Hematopoietic multipotent progenitor cell treated with erythropoietin and hydrocortisone succinate and interleukin-3 and kit ligand, for 8 days (in vitro differentiated cells): ENCODE results near the gene BEND4.
"Not testable (repeated sequence)": the region's sequence is repeated elsewhere in the genome, so short reads cannot be mapped to it uniquely, and the experiment has no call there.

ENCODE experiments used
- DNase-seq: peaks from one replicate; pipeline ENCODE4 v3.0.0-alpha.2; 2015

The BEND4 gene

DNA sequence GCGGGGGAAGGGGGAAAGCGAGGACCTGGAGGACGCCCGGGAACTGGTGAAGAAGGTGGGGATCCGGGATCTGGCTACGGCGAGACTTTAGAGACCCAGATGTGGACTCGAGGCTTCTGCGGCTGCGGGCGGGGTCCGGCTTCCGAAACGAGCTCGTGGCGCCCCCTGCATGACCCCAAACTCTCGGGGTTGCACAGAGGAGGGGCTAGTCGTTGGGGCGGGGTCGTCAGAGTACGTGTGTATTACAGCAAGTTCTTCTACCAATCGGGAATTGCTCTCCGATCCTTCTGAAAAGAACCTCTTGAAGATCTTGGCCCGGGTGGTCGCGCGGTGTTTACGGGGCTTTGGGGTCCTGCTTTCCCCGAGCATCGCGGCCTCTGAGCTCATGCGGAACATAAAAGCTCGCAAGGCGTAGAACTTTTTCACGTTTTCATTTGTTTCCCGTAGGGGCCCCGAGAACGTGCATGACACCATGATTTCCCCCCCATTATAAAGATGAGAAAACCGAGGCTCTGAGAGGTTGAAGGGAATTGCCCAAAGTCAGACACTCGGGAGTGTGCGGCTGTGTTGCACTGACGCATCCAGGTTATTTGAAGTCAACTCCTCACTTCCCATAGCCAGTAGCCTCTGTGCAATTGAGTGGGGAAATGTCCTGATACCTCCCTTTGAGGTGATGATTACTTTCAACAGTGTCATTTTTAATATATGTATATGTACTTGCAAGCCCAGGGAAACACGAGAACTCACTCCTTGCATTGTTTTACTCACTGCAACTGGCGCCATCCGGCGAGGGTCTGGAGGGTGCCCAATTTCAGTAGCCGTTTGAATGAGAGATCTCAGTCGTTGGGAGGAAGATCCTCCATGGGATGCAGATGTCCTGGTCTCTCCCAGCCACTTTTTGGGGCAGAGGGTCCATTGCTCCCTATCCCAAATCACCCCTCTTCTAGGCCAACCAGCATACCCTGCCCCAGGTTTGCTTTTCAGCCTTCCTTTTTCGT, at the start of gene BEND4:
BEND4 (minus strand) TSS at position 149 of the 998 bp plus-strand sequence. CDS start 512 bp downstream, outside the sequence.
- DNase-seq, result no peak

DNA sequence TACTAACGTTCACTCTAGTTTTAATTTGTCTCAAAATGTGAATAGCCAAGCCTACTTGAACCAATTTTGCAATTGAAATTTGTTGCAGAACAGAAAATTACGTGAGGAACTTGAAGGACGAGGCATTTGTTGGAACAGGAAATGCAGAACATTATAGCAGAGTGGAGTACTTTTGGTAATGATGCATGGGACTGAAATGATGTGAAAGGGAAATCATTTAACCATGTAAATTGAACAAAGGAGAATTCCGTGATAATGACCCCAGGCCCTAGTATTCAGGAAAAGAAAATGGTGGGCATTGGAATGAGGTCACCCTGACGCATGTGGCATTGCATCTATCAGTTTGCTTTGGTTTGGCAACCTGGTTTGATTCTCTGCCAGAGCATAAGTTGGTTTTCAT, 44.9 kb upstream of the BEND4 start:
- no peak for DNase-seq

DNA sequence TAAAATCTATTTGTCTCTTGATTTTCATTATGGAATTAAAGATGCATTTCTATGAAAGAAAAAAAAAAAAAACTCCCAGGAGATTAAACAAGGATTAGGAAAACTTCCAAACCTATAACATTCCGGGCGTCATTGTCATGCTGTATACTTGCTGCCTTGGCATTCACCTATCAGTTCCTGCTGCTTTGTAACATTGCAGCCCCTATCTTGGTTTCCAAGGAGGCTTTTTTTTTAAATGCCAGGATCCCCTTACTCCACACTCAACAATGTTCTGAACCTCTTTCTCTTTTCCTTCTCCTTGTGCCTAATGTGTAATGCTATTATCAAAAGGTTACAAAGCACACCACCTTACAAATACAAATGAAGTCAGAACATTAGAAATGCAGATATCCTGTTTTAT, 20.5 kb upstream of the BEND4 start:
- DNase-seq, result no peak

DNA sequence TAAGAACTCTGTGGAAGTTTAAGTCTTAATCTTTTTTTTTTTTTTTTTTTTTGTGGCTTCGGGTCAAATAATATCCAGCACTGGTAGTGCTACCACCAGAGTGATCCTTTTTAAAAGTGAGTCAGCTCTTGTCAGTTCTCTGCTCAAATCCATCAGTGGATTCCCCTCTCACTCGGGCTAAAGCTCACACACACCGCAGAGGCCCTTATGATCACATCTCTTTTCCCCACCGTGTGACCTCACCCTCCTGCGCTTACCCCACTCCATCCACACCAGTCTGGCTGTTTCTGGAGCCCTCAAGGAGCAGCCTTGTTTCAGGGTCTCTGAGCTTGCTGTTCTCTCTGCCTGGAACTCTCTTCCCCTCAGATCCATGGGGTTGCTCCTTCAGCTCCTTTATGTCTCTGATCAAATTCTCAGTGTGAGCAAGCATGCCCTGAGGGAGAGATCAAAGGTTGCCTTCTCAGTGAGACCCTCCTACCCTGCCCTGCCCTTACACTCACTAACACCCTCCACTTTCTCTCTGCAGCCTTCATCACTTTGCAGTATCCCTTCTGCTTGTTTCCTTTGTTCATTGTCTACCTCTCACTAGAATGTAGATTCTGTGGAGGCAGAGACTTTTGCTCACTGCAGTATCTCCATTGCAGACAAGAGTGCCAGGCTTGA, 19.8 kb upstream of the BEND4 start:
- DNase-seq, result no peak

GRCh38 chr4:42167709-42168108, 15.3 kb upstream of the BEND4 start:
- DNase-seq, result no peak

GRCh38 chr4:42166186-42166585, 13.7 kb upstream of the BEND4 start:
- DNase-seq, result not testable (repeated sequence)

- no peak for DNase-seq
Observed at GRCh38 chr4:42159271-42160001, 7.0 kb upstream of the BEND4 start.

DNA sequence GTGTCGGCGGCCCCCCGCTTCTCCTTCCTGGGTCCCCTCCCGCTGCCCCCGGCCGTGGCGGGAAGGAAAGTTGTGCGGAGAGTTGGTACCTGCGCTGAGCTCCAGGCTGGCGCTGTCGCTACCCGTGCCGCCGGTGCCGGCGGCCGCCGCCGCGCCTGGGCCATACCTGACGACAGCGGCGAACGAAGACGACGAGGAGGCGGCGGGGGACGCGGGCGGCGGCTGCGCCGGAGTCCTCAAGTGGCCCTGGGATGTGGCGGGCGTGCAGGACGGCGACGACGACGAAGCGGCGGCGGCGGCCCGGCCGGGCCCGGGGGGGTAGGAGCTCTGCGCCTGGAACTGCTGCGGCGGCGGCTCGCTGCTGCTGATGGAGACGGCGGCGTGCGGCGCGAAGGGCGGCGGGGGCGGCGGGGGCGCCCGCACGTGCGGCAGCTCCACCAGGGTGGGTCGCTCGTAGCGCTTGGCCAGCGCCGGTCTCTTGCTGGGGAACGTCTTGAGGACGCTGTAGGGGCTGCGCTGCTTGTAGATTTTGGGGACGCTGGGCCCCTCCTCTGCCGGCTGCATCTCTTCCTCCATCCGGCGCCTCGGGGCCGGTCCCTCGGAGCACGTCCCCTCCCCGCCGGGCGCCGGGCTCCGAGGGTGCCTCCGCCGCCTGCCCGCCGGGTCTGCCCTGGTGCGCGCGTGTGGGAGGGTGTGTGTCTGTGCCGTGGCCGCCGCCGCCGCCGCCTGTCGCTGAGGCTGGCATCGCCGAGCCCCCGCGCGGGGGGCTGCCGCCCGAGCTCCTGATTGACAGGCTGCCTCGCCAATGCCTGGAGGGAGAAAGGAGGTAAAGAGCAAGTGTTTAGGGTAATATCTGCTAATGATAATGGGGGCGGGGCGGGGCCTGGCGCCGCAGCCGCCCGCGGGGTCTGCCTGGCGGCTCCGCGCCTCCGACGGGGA, 618 bp downstream of the BEND4 start:
- DNase-seq, result peak; percentile 45

- DNase-seq, result no peak
Observed at GRCh38 chr4:42150653-42151567, 1.5 kb downstream of the BEND4 start.

GRCh38 chr4:42149004-42149403, 3.5 kb downstream of the BEND4 start:
- no peak for DNase-seq

- DNase-seq, result no peak
Observed at GRCh38 chr4:42148425-42148824, 4.0 kb downstream of the BEND4 start.

DNA sequence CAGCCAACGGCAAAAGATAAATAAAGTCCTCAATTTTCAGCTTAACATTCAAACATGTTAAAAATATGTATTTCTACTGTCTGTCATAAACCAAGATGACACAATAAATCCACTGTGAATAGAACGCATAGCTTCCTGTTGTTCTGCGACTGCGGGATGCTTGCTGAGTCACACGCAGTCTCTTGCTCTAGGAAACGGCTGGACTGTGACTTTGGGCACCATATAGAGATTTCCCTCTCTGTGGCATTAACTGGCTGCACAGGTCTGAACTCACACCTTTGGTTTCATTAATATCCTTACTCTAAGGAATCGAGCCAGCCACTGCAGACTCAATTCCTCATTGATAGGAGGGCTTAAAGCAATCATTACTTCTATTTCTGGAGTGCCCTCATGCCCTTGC, 8.4 kb downstream of the BEND4 start:
- DNase-seq, result no peak

DNA sequence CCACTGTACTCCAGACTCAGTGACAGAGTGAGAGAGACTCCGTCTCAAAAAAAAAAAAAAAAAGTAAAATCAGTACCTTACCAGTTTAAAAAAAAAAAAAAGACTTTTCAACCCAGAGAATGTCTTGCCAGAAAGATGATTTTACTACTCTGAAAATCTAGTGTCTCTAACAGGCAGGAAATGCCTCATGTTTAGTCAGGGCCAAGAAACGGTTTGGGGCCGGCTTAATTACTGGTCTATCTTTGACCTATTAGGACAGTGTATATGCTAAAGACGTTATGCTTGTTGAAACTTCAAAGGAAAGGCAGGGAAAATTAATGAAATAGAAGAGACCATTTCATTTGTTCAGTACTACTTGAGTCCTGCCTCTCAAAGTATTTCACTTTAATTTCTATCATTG, 9.9 kb downstream of the BEND4 start:
- DNase-seq, result no peak

- DNase-seq, result no peak
Observed at GRCh38 chr4:42136371-42136770, 16.1 kb downstream of the BEND4 start.

- no peak for DNase-seq
Observed at GRCh38 chr4:42133006-42133405, 19.4 kb downstream of the BEND4 start.

DNA sequence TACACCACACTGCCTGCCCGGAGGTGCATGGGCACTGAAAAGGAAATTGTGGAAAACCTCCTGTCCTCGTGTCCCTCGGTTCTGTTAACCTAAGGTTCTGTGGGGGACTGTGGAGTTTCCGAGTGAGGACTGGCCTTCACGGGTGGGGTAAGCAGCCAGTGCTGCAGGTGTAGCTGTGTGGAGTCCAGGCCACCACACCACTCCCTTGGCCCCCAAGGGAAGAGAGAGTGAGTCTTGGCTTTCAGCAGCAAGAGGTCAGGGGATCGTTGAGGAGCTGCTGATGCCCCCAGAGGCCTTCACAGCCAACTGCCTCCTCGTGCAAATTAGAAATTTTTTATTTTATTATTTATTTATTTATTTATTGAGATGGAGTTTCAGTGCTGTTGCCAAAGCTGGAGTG, 20.4 kb downstream of the BEND4 start:
- DNase-seq, result no peak

DNA sequence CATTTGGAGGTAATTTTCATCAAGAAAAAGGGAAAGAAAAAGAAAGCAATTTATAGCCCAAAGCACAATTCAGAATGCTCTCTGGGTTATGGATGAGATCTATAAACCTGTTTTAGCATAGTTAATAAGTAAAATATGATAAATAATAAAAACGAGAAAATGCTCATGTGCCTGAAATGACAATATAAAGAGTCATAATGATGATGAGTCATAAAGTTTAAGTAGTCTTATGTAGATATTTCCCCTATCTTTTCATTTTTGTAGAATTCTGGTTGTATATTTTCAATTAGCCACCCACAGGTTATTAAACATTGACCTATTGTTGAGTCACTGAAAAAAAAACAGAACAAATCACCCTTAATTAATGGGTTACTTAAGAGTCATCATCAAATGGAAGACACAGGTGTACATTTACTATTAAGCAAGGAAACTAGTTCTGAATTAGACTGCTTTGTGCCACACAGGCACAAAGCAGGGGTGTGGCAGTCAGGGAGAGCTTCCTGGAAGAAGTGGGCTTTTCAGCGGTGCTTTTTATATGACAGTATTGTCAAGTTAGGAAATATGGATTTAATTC, 29.3 kb downstream of the BEND4 start:
- no peak for DNase-seq

- DNase-seq, result no peak
Observed at GRCh38 chr4:42122237-42122636, 30.2 kb downstream of the BEND4 start.

- DNase-seq, result no peak
Observed at GRCh38 chr4:42119886-42120285, 32.6 kb downstream of the BEND4 start.

DNA sequence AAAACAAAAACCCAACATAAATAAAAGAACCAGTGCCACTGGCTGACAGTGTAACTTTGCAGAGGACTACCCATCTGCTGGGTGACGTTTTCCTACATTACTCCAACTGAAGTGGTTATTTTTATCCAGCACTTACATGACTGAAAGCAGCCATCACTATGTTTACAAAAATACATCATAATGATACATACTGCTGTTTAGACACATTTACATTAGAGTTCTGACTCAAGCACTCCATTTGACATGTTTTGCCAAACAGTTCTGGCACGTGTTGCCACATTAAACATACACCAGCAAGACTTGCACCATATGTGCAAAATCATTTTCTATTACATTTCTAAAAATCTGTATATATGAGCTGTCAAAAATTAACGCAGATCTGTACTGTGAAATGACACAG, 39.6 kb downstream of the BEND4 start:
- DNase-seq, result no peak

GRCh38 chr4:42104521-42104920, 47.9 kb downstream of the BEND4 start:
- DNase-seq, result no peak
